SK-N-SH (cell line): ENCODE measurements around the gene ITPRIPL2. TPM values are rescaled to one million over a fixed set of nuclear protein-coding genes. Genes with fewer than 3 reads are reported as not detected.

Experiments used
- CTCF ChIA-PET: fragments of 300-600, 350-600 bp; formaldehyde crosslinking; extraction: SDS; loops from one replicate; lab custom pipeline; 2021; lab: Yijun Ruan, JAX
- POLR2A ChIA-PET: fragments of 350-600 bp; sonication (Branson Sonifier 250); formaldehyde crosslinking; extraction: SDS; loops from one replicate; lab custom pipeline; 2020; ENCODE audit warnings: antibody characterized with exemption, inconsistent platforms; lab: Yijun Ruan, JAX
- DNase-seq: peaks from one replicate; pipeline ENCODE4 v3.0.0; 2012
- H2AFZ ChIP-seq: fragments of 200-600 bp; sonication (generic); 2 replicates; pipeline ENCODE4 v1.8.1; 2016; ENCODE audit warnings: antibody characterized with exemption, mild to moderate bottlenecking, low read depth
- H3F3A ChIP-seq: fragments of 200-600 bp; sonication (generic); replicated peaks from 2 replicates; pipeline ENCODE3; 2016; ENCODE audit warnings: antibody characterized with exemption, mild to moderate bottlenecking; ENCODE audit not compliant: insufficient read depth
- H3K27ac ChIP-seq, 2 experiments: fragments of 200-500 bp in 1 of 2; fragments of 200-600 bp in 1 of 2; sonication (Bioruptor generic) in 1 of 2; sonication (generic), shearing (Covaris generic) in 1 of 2; 2 replicates each; pipeline versions ENCODE4 v1.5.1 to v1.6.1; 2014 to 2016; ENCODE audit warnings: low read depth in 2 of 2, inconsistent platforms in 1 of 2, low read length in 1 of 2, mild to moderate bottlenecking in 1 of 2, mixed read lengths in 1 of 2
- H3K27me3 ChIP-seq: fragments of 200-600 bp; sonication (generic), shearing (Covaris generic); 2 replicates; pipeline ENCODE4 v1.6.1; 2016; ENCODE audit warnings: mixed run types; ENCODE audit not compliant: insufficient read depth
- H3K36me3 ChIP-seq, 2 experiments: fragments of 200-500 bp in 1 of 2; fragments of 200-600 bp in 1 of 2; sonication (Bioruptor generic) in 1 of 2; sonication (generic) in 1 of 2; replicated peaks in 1 of 2; 2 replicates each; pipeline versions ENCODE3 to v1.5.1; 2014 to 2016; ENCODE audit warnings: low read length in 1 of 2, mild to moderate bottlenecking in 1 of 2; ENCODE audit not compliant: insufficient read depth in 2 of 2, control insufficient read depth in 1 of 2
- H3K4me1 ChIP-seq, 2 experiments: fragments of 200-500 bp in 1 of 2; fragments of 200-600 bp in 1 of 2; sonication (Bioruptor generic) in 1 of 2; sonication (generic), shearing (Covaris generic) in 1 of 2; 2 replicates each; pipeline versions ENCODE4 v1.5.1 to v1.6.1; 2014 to 2016; ENCODE audit warnings: low read depth in 1 of 2, low read length in 1 of 2, mixed run types in 1 of 2; ENCODE audit not compliant: insufficient read depth in 2 of 2, control insufficient read depth in 1 of 2
- H3K4me2 ChIP-seq: fragments of 200-600 bp; sonication (generic), shearing (Covaris generic); 2 replicates; pipeline ENCODE4 v1.6.1; 2017; ENCODE audit warnings: mixed run types
- H3K4me3 ChIP-seq, 2 experiments: fragments of 200-500 bp in 1 of 2; fragments of 200-600 bp in 1 of 2; sonication (Bioruptor generic) in 1 of 2; sonication (generic), shearing (Covaris generic) in 1 of 2; 2 replicates each; pipeline versions ENCODE4 v1.5.1 to v1.8.1; 2014 to 2016; ENCODE audit warnings: low read depth in 2 of 2, inconsistent platforms in 1 of 2, low read length in 1 of 2, mild to moderate bottlenecking in 1 of 2, mixed read lengths in 1 of 2, moderate library complexity in 1 of 2
- H3K79me2 ChIP-seq: fragments of 200-600 bp; sonication (generic); 2 replicates; pipeline ENCODE4 v1.8.1; 2017; ENCODE audit warnings: mild to moderate bottlenecking; ENCODE audit not compliant: insufficient read depth
- H3K9ac ChIP-seq: fragments of 200-600 bp; sonication (generic); 2 replicates; pipeline ENCODE4 v1.6.1; 2017; ENCODE audit warnings: mixed run types
- H3K9me2 ChIP-seq: fragments of 200-600 bp; sonication (generic); 2 replicates; pipeline ENCODE4 v1.6.1; 2017; ENCODE audit warnings: mixed run types
- H3K9me3 ChIP-seq: fragments of 200-600 bp; sonication (generic); 2 replicates; pipeline ENCODE4 v1.6.1; 2017; ENCODE audit warnings: mixed run types, mild to moderate bottlenecking, moderate library complexity
- H4K20me1 ChIP-seq: fragments of 200-600 bp; sonication (generic); 2 replicates; pipeline ENCODE4 v1.6.1; 2017; ENCODE audit warnings: mild to moderate bottlenecking, mixed run types; ENCODE audit not compliant: insufficient read depth
- CTCF ChIP-seq: fragments of 200-600 bp; sonication (generic); IDR thresholded peaks from 2 replicates; pipeline ENCODE4 v1.6.1; 2017; ENCODE audit warnings: antibody characterized with exemption, mild to moderate bottlenecking, moderate library complexity
- FOSL2 ChIP-seq: IDR thresholded peaks from 2 replicates; pipeline ENCODE4 v1.4.0; 2012; ENCODE audit warnings: low read depth, mild to moderate bottlenecking, moderate library complexity, borderline replicate concordance
- GABPA ChIP-seq: IDR thresholded peaks from 2 replicates; pipeline ENCODE4 v1.4.0; 2012; ENCODE audit warnings: low read depth, mild to moderate bottlenecking
- JUND ChIP-seq: IDR thresholded peaks from 2 replicates; pipeline ENCODE4 v1.4.0; 2012
- NRF1 ChIP-seq: IDR thresholded peaks from 2 replicates; pipeline ENCODE4 v1.6.1; 2012; ENCODE audit warnings: low read depth, mild to moderate bottlenecking, low read length
- REST ChIP-seq: IDR thresholded peaks from 2 replicates; pipeline ENCODE4 v1.6.1; 2012; ENCODE audit warnings: mild to moderate bottlenecking, low read depth, low read length, moderate library complexity
- RFX5 ChIP-seq: IDR thresholded peaks from 2 replicates; pipeline ENCODE4 v1.6.1; 2012; ENCODE audit warnings: mild to moderate bottlenecking, improper control_type of control experiment, low read length
- TEAD4 ChIP-seq: IDR thresholded peaks from 2 replicates; pipeline ENCODE4 v1.4.0; 2012; ENCODE audit warnings: mild to moderate bottlenecking, borderline replicate concordance; ENCODE audit not compliant: insufficient read depth
- YY1 ChIP-seq: IDR thresholded peaks from 2 replicates; pipeline ENCODE4 v1.4.0; 2012; ENCODE audit warnings: low read depth, mild to moderate bottlenecking
- ZBTB33 ChIP-seq: IDR thresholded peaks from 2 replicates; pipeline ENCODE4 v1.4.0; 2012; ENCODE audit warnings: low read depth, borderline replicate concordance
- WGBS: methylation state at CpG from one replicate; pipeline ENCODE4 v1.1.6; 2017; ENCODE audit warnings: low lambda C conversion rate; 5-methylcytosine and 5-hydroxymethylcytosine counted together
- polyA plus RNA-seq, 3 experiments: library from polyadenylated mRNA; depleted of rRNA; stranded (reverse); fragments of >200 nt; gene quantifications; 2 replicates each; pipeline ENCODE4 v1.2.3, GENCODE V29; 2012
- TF ChIP-seq, protein P1 (sequence below): IDR thresholded peaks from 2 replicates; pipeline ENCODE4 v1.4.0; 2012; ENCODE audit warnings: low read depth, borderline replicate concordance

Gene ITPRIPL2
- polyA plus RNA-seq, 1 of the 3 experiments (the other 2 are of a cell fraction) = 4.3 TPM

DNA sequence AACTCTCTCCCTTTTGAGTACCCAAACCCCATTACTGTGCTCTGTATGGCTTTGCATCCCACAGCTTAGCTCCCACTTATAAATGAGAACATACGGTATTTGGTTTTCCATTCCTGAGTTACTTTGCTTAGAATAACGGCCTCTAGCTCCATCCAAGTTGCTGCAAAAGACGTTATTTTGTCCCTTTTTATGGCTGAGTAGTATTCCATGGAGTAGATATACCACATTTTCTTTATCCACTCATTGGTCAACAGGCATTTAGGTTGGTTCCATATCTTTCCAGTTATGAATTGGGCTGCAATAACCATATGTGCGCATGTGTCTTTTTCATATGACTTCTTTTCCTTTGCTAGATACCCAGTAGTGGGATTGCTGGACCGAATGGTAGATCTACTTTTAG lies 34.4 kb downstream of the ITPRIPL2 start:
- DNase-seq = no peak
- Histone ChIP-seq H3K27me3 (no peaks in the 10 kb centered on the region), H3K4me1 (peaks cover 0 to 3% of the 10 kb centered on the region in 2 experiments; a peak in 1 of 4 replicates), H3K79me2 (no peaks in the 10 kb centered on the region), H3K4me3 (no peak overlapping the region), H3K9ac (no peak overlapping the region), H3F3A (no peaks in the 10 kb centered on the region), H4K20me1 (no peaks in the 10 kb centered on the region), H3K4me2 (no peak overlapping the region), H3K9me2 (no peaks in the 10 kb centered on the region), H3K36me3 (no peaks in the 10 kb centered on the region), H3K9me3 (no peaks in the 10 kb centered on the region), H3K27ac (no peak overlapping the region), H2AFZ (no peak overlapping the region)
- 45% methylated on average over 5 of the region's 5 CpGs for WGBS
- POLR2A ChIA-PET = no interaction called here
- CTCF ChIA-PET = interaction anchor here (1.8 kb wide), 1 partner anchor 62 kb away, joined by 5 read pairs; no protein-coding TSS in a partner anchor
- TF ChIP-seq FOSL2 (no peak), GABPA (no peak), JUND (no peak), YY1 (no peak), TEAD4 (no peak), REST (no peak), NRF1 (no peak), CTCF (no peak), RFX5 (no peak), ZBTB33 (no peak)
- TF ChIP-seq, protein P1, sequence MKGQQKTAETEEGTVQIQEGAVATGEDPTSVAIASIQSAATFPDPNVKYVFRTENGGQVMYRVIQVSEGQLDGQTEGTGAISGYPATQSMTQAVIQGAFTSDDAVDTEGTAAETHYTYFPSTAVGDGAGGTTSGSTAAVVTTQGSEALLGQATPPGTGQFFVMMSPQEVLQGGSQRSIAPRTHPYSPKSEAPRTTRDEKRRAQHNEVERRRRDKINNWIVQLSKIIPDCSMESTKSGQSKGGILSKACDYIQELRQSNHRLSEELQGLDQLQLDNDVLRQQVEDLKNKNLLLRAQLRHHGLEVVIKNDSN = no peak
- TF ChIP-seq, all 33 proteins: peak for 0
